ENCODE results near the gene USP49.

DNA sequence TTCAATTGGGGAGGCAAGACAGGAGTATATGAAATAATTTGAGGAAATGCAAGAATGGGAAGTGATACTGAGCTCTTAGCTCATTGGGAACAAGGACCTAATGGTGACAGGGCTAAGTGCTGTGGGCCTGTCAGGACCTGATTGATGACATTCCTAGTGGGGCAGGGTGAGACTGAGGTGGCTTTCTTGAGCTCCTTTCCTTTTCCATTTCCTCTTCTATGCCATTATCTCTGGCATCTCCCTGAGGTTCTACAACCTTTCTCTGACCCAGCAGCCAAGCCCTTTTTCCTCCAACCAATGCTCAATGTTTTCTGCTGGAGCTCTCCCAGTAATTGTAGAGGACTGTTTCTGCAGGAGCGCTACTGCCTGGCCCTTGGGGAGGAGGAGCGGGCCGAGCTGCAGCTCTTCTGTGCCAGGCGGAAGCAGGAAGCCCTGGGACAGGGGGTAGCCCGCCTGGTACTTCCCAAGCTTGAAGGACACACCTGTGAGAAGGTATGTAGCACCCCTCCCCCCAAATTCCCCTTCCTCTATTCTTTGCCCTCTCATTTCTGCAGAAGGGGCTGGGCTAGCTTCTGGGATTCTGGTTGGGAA, 110.5 kb downstream of the USP49 start:
- no peak for TF ChIP-seq POLR2AphosphoS5 (IDR thresholded peaks at IDR 0.05)
- TF ChIP-seq, protein P1, sequence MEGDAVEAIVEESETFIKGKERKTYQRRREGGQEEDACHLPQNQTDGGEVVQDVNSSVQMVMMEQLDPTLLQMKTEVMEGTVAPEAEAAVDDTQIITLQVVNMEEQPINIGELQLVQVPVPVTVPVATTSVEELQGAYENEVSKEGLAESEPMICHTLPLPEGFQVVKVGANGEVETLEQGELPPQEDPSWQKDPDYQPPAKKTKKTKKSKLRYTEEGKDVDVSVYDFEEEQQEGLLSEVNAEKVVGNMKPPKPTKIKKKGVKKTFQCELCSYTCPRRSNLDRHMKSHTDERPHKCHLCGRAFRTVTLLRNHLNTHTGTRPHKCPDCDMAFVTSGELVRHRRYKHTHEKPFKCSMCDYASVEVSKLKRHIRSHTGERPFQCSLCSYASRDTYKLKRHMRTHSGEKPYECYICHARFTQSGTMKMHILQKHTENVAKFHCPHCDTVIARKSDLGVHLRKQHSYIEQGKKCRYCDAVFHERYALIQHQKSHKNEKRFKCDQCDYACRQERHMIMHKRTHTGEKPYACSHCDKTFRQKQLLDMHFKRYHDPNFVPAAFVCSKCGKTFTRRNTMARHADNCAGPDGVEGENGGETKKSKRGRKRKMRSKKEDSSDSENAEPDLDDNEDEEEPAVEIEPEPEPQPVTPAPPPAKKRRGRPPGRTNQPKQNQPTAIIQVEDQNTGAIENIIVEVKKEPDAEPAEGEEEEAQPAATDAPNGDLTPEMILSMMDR (IDR thresholded peaks at IDR 0.05), result no peak
- TF ChIP-seq POLR2A (IDR thresholded peaks at IDR 0.05), result no peak
